LNCaP clone FGC (cell line): ENCODE results near the gene MUTYH.

Experiments
- DNase-seq: peaks from one replicate; pipeline ENCODE4 v3.0.0-alpha.2; 2011; ENCODE audit warnings: low read depth
- H3K4me3 ChIP-seq: 2 replicates; pipeline ENCODE4 v1.5.1; 2011; ENCODE audit warnings: mild to moderate bottlenecking, low read depth, low read length, control low read depth
- TF ChIP-seq, protein P1 (sequence below): IDR thresholded peaks from 2 replicates; pipeline ENCODE4 v1.5.1; 2012; ENCODE audit warnings: mild to moderate bottlenecking; ENCODE audit not compliant: control insufficient read depth, insufficient read depth; ENCODE audit errors: extremely low read depth

Gene MUTYH

DNA sequence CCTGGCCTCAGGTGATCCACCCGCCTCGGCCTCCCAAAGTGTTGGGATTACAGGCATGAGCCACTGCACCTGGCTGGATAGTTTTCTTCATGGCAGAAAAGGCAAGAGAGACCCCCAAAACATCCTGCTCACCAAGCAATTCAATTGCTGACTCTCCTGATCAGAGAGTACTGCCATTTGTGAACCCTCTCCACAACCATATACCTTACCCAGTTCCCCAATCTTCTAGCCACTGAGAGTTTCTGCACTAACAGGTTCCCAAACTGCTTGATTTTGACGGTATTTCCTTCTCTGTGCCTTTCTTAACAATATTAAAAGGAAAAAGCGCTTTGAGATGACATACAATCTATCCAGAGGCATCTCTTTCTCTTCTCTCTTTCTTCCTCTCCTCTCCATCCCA is 39.9 kb upstream of the MUTYH start:
- DNase-seq = no peak
- H3K4me3 ChIP-seq = no peak overlapping the region
- TF ChIP-seq, protein P1, sequence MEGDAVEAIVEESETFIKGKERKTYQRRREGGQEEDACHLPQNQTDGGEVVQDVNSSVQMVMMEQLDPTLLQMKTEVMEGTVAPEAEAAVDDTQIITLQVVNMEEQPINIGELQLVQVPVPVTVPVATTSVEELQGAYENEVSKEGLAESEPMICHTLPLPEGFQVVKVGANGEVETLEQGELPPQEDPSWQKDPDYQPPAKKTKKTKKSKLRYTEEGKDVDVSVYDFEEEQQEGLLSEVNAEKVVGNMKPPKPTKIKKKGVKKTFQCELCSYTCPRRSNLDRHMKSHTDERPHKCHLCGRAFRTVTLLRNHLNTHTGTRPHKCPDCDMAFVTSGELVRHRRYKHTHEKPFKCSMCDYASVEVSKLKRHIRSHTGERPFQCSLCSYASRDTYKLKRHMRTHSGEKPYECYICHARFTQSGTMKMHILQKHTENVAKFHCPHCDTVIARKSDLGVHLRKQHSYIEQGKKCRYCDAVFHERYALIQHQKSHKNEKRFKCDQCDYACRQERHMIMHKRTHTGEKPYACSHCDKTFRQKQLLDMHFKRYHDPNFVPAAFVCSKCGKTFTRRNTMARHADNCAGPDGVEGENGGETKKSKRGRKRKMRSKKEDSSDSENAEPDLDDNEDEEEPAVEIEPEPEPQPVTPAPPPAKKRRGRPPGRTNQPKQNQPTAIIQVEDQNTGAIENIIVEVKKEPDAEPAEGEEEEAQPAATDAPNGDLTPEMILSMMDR = no peak

DNA sequence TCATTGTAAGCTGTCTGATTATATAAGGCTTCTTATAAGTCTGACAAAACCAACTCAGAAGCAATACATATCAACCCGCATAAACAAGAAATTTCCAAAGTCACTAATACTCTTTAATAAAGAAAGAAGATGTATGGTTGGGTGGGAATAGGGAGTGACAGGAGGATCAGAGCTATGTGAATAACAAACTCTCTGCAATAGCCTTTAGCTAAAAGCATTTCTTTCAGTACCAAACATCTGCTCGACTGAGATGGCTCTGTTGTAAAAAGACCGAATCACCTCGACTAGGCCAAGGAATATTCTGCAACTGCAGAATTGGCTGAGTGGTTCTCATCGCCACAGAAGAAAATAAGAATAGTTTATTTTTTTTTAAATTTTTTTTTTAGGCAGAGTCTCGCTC is 39.3 kb upstream of the MUTYH start:
- DNase-seq = no peak
- no peak overlapping the region for H3K4me3 ChIP-seq
- TF ChIP-seq, protein P1 = no peak

DNA sequence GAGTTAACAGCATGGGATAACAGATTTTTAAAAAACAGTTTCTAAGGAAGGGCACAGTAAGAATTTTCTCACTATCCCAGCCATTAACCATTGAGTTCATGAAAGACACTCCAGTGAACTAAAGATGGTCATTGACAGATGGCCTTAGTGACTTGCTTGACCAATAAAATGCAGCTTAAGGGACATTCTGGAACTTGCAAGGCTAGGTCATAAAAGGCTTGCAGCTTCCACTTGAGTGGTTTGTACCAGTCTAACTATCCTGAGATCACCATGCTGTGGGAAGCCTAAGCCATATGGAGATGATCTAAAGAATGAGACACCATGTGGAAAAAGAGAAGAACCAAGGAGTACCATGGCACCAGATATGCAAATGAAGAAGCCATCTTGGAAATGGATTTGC is 37.9 kb upstream of the MUTYH start:
- no peak for DNase-seq
- H3K4me3 ChIP-seq = no peak overlapping the region
- TF ChIP-seq, protein P1 = no peak

DNA sequence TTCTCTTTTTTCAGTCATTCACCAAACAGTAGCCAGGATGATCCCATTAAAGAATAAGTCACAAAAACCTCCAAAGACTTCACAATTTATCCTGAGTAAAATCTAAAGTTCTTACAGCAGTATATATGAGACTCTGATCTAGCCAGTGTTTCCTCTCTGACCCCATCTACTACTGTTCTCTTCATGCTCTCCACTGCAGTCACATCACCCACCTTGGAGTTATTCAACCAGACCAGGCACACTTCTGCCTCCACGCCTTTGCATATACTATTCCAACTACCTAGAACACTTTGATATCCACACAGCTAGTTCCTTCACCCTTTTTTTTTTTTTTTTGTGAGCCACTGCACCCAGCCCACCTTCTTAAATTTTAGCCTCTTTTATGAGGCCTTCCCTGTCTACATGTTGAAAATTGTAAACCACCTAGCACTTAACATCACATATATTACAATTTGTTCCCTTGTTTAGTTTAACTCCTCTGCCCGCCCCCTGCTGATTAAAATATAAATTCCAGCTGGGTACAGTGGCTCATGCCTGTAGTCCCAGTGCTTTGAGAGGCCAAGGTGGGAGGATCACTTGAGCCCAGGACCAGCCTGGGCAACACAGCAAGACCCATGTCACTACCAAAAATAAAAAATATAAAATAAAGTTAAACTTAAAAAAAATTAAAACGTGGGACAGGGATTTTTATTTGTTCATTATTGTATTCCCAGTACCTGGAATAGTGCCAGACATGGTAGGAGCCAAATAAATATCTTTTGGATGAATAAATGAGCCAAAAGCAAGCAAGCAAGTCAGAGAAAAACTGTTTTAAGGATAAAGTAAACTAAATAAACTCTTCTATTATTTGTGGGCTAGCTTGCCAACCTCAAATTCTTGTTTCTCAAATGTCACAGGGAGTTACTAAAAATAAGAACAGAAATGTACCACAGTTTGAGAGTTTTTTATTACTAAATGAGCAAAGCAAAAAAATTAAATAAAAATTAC is 35.2 kb upstream of the MUTYH start:
- DNase-seq = no peak
- TF ChIP-seq, protein P1 = no peak
- no peak overlapping the region for H3K4me3 ChIP-seq

DNA sequence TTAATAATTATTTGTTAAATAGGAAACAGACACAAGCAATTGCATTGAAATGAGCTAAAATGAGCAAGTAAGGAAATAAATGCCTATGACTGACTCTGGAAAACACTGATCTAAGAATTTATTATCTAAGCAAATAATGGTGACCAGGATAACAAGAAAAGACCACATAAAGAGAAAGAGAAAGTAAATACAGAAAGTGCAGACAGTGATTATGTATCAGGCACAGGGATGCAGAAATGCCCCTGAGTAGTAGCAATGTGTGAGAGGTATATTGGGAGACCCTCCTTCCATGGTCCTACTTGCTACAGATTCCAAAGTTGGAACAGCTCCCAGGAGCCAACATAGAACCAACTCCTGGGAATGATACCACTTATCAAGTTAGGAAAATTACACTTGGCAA is 33.3 kb upstream of the MUTYH start:
- DNase-seq = no peak
- H3K4me3 ChIP-seq = no peak overlapping the region

DNA sequence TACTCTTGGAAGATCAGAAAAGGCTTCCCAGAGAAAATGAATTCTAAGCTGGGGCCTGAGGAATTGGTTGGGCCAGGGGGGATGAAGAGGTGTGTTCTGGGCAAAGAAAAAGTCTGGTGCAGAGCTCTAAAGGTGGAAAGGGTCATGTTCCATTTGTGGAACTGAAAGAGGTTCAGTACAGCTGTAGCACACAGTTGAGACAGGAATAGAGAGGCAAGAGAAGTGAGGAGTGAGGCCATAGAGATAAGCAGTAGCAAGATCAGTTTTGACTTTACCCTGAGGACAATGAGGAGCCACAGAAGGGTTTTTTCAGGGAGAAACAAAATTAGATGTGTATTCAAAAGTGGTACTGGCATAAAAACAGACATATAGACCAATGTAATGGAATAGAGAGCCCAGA is 30.3 kb upstream of the MUTYH start:
- TF ChIP-seq, protein P1 = no peak
- no peak overlapping the region for H3K4me3 ChIP-seq
- DNase-seq = no peak

More for the DNA sequence above, 33.3 kb upstream of the MUTYH start:
- TF ChIP-seq, protein P1 = no peak
